Fibroblast of lung (primary cell): ENCODE data around the gene SUFU. TPM values are rescaled to one million over a fixed set of nuclear protein-coding genes. Genes with fewer than 3 reads are reported as not detected.

ENCODE experiments used
- DNase-seq, 2 donors: peaks; one replicate each; pipeline versions ENCODE4 v3.0.0 to v3.0.0-alpha.2; 2010; ENCODE audit warnings: low read depth in 2 of 2
- H2AFZ ChIP-seq: 2 replicates; pipeline ENCODE4 v1.5.1; 2012; ENCODE audit warnings: low read length, control low read depth, inconsistent platforms
- H3K27ac ChIP-seq: 2 replicates; pipeline ENCODE4 v1.5.1; 2011; ENCODE audit warnings: low read length, control low read depth; ENCODE audit not compliant: insufficient read depth
- H3K27me3 ChIP-seq: 2 replicates; pipeline ENCODE4 v1.5.1; 2011; ENCODE audit warnings: mild to moderate bottlenecking, low read length; ENCODE audit not compliant: control insufficient read depth, insufficient read depth
- H3K36me3 ChIP-seq: 2 replicates; pipeline ENCODE4 v1.5.1; 2011; ENCODE audit warnings: low read length; ENCODE audit not compliant: control insufficient read depth, insufficient read depth
- H3K4me1 ChIP-seq: 2 replicates; pipeline ENCODE4 v1.5.1; 2011; ENCODE audit warnings: low read length; ENCODE audit not compliant: control insufficient read depth, insufficient read depth; ENCODE audit errors: extremely low read depth
- H3K4me2 ChIP-seq: 2 replicates; pipeline ENCODE4 v1.5.1; 2011; ENCODE audit warnings: low read length, control low read depth; ENCODE audit not compliant: insufficient read depth; ENCODE audit errors: extremely low read depth
- H3K4me3 ChIP-seq, 4 experiments: fragments of 200-600 bp in 1 of 4; sonication (generic) in 1 of 4; replicated peaks in 1 of 4; 2 replicates each; pipeline ENCODE4 v1.5.1; 2011 to 2016; ENCODE audit warnings: low read length in 4 of 4, low read depth in 3 of 4, mild to moderate bottlenecking in 3 of 4, control low read depth in 2 of 4, inconsistent platforms in 1 of 4, mixed read lengths in 1 of 4; ENCODE audit not compliant: insufficient read depth in 1 of 4; ENCODE audit errors: control extremely low read depth in 1 of 4
- H3K79me2 ChIP-seq: 2 replicates; pipeline ENCODE4 v1.5.1; 2012; ENCODE audit warnings: mild to moderate bottlenecking, low read length, inconsistent platforms; ENCODE audit not compliant: control insufficient read depth, insufficient read depth
- H3K9ac ChIP-seq: 2 replicates; pipeline ENCODE4 v1.5.1; 2011; ENCODE audit warnings: mild to moderate bottlenecking, low read length, control low read depth; ENCODE audit not compliant: insufficient read depth
- H3K9me3 ChIP-seq: 2 replicates; pipeline ENCODE4 v1.5.1; 2012; ENCODE audit warnings: low read depth, low read length; ENCODE audit not compliant: control insufficient read depth, insufficient read depth
- H4K20me1 ChIP-seq: 2 replicates; pipeline ENCODE4 v1.5.1; 2011; ENCODE audit warnings: low read length; ENCODE audit not compliant: control insufficient read depth, insufficient read depth; ENCODE audit errors: extremely low read depth
- EZH2 ChIP-seq: IDR thresholded peaks from 2 replicates; pipeline ENCODE4 v1.5.1; 2012; ENCODE audit warnings: low read length, control low read depth, mild to moderate bottlenecking; ENCODE audit errors: missing control alignments
- polyA plus RNA-seq, 2 donors: library from polyadenylated mRNA; depleted of rRNA in 1 of 2; stranded (reverse) in 1 of 2; unstranded in 1 of 2; fragments of >200 nt; gene quantifications; 2 replicates each; pipeline ENCODE4 v1.2.1, GENCODE V29; 2011 to 2012; ENCODE audit warnings: missing spikeins in 1 of 2
- total RNA-seq: library from RNA; depleted of rRNA; stranded (reverse); fragments of >200 nt; gene quantifications from 2 replicates; pipeline ENCODE4 v1.2.1, GENCODE V29; 2014
- TF ChIP-seq, protein P1 (sequence below), 2 donors: IDR thresholded peaks in 1 of 2; conservative IDR thresholded peaks in 1 of 2; 1 replicate in 1 of 2; 2 replicates in 1 of 2; pipeline ENCODE4 v1.5.1; 2011 to 2012; ENCODE audit warnings: low read length in 2 of 2, control low read depth in 1 of 2, inconsistent platforms in 1 of 2, low read depth in 1 of 2, mild to moderate bottlenecking in 1 of 2

Gene SUFU
- total and polyA plus RNA-seq, 2 donors (not counting 1 experiment from before 2014, with no cell fraction given): 4.3 to 5.6 TPM

DNA sequence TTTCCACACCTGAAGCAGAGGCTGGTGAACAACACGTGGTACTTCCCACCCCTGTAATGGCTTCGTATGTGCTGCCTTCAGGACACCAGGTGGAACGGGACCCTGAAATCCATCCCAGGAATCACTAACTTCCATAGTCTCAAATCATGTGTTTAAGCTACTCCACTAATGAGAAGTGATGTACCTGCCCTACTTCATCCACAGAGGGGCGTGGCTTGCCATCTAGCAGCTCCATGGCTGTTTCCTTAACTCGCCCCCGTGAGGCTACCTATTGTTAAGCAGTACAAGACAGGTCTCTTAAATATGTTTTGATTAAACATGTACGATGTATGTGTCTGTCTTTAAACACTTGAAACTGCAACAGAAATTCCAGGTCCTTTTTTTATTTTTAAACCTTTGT lies 178.6 kb downstream of the SUFU start:
- H3K4me2 ChIP-seq: no peak overlapping the region
- no peak for DNase-seq
- H2AFZ ChIP-seq: no peak overlapping the region
- no peaks in the 10 kb centered on the region for H3K79me2 ChIP-seq
- H3K27ac ChIP-seq: no peak overlapping the region
- no peak overlapping the region for H3K9ac ChIP-seq
- peaks cover 6% of the 10 kb centered on the region for H3K36me3 ChIP-seq
- TF ChIP-seq, protein P1, sequence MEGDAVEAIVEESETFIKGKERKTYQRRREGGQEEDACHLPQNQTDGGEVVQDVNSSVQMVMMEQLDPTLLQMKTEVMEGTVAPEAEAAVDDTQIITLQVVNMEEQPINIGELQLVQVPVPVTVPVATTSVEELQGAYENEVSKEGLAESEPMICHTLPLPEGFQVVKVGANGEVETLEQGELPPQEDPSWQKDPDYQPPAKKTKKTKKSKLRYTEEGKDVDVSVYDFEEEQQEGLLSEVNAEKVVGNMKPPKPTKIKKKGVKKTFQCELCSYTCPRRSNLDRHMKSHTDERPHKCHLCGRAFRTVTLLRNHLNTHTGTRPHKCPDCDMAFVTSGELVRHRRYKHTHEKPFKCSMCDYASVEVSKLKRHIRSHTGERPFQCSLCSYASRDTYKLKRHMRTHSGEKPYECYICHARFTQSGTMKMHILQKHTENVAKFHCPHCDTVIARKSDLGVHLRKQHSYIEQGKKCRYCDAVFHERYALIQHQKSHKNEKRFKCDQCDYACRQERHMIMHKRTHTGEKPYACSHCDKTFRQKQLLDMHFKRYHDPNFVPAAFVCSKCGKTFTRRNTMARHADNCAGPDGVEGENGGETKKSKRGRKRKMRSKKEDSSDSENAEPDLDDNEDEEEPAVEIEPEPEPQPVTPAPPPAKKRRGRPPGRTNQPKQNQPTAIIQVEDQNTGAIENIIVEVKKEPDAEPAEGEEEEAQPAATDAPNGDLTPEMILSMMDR (conservative IDR thresholded peaks at IDR 0.05 in 1 of 2, IDR thresholded peaks at IDR 0.05 in 1 of 2; ENCODE audit: low read depth in 1 of 2, low read length in 2 of 2): no peak
- TF ChIP-seq EZH2: no peak
- H3K4me1 ChIP-seq: peaks cover 15% of the 10 kb centered on the region
- no peaks in the 10 kb centered on the region for H3K27me3 ChIP-seq
- no peak overlapping the region for H3K4me3 ChIP-seq
- H3K9me3 ChIP-seq: no peaks in the 10 kb centered on the region
- no peaks in the 10 kb centered on the region for H4K20me1 ChIP-seq

DNA sequence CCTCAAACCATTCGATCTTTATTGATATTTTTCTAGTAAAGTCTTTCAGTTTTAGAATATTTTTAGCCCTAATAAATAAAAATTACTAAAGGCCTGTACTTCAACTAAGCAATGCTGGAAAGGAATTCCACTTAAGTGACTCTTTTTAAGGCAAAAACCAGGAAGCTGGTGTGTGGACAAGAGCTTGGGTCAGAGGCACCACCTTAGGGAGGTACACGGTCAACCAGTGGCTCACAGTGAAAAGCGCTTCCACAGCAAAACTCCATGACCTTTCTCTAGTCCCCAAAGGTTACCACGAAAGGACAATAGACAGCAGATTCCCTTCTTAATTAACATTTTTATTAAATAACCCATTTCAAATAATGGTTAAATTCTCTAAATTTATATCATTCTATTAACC lies 179.2 kb downstream of the SUFU start:
- Histone ChIP-seq H3K9me3 (no peaks in the 10 kb centered on the region), H3K27me3 (no peaks in the 10 kb centered on the region), H4K20me1 (no peaks in the 10 kb centered on the region), H3K4me2 (no peak overlapping the region), H3K9ac (no peak overlapping the region), H3K79me2 (no peaks in the 10 kb centered on the region), H3K4me3 (no peak overlapping the region), H3K27ac (no peak overlapping the region), H3K36me3 (peaks cover 6% of the 10 kb centered on the region), H2AFZ (no peak overlapping the region), H3K4me1 (peaks cover 10% of the 10 kb centered on the region)
- TF ChIP-seq, protein P1 (conservative IDR thresholded peaks at IDR 0.05 in 1 of 2, IDR thresholded peaks at IDR 0.05 in 1 of 2; ENCODE audit: low read depth in 1 of 2, low read length in 2 of 2): no peak
- DNase-seq: no peak

Other genes starting within 250 kb of the SUFU start
- gene NFKB2, start 108.3 kb upstream of the SUFU start, total RNA-seq: 16.7 and 23.3 TPM in 2 replicates
- gene NFKB2, start 108.3 kb upstream of the SUFU start, polyA plus RNA-seq: 6.8 and 7.6 TPM in 2 replicates
- gene PSD, start 85.2 kb upstream of the SUFU start, total RNA-seq: 5.3 and 6.9 TPM in 2 replicates
- 0.07 and 0.30 TPM in 2 replicates for gene PSD, start 85.2 kb upstream of the SUFU start, polyA plus RNA-seq
- 6.7 and 7.3 TPM in 2 replicates for gene FBXL15, start 83.1 kb upstream of the SUFU start, total RNA-seq
- gene FBXL15, start 83.1 kb upstream of the SUFU start, polyA plus RNA-seq: 2.2 and 2.8 TPM in 2 replicates
- 60.8 and 63.2 TPM in 2 replicates for gene CUEDC2, start 71.4 kb upstream of the SUFU start, total RNA-seq
- gene CUEDC2, start 71.4 kb upstream of the SUFU start, polyA plus RNA-seq: 62.3 and 66.8 TPM in 2 replicates
- gene C10orf95, start 52.4 kb upstream of the SUFU start, total RNA-seq: under 0.01 and 0.17 TPM in 2 replicates
- gene C10orf95, start 52.4 kb upstream of the SUFU start, polyA plus RNA-seq: not detected in 2 replicates
- 94.8 and 128 TPM in 2 replicates for gene ACTR1A, start 1.3 kb upstream of the SUFU start, total RNA-seq
- 125 and 155 TPM in 2 replicates for gene ACTR1A, start 1.3 kb upstream of the SUFU start, polyA plus RNA-seq
- gene TRIM8, start 140.5 kb downstream of the SUFU start, total RNA-seq: 80.9 and 143 TPM in 2 replicates
- 93.2 and 152 TPM in 2 replicates for gene TRIM8, start 140.5 kb downstream of the SUFU start, polyA plus RNA-seq
- gene ARL3, start 210.4 kb downstream of the SUFU start, total RNA-seq: 8.5 and 10.6 TPM in 2 replicates
- gene ARL3, start 210.4 kb downstream of the SUFU start, polyA plus RNA-seq: 22.0 and 22.9 TPM in 2 replicates
- gene SFXN2, start 210.7 kb downstream of the SUFU start, total RNA-seq: 1.0 and 3.1 TPM in 2 replicates
- 6.5 and 9.7 TPM in 2 replicates for gene SFXN2, start 210.7 kb downstream of the SUFU start, polyA plus RNA-seq
- gene WBP1L, start 240.0 kb downstream of the SUFU start, total RNA-seq: 28.8 and 40.0 TPM in 2 replicates
- gene WBP1L, start 240.0 kb downstream of the SUFU start, polyA plus RNA-seq: 33.7 and 36.8 TPM in 2 replicates